HK-2 (cell line): ENCODE results near the gene ZFP2.

ENCODE experiments used
- DNase-seq: peaks from one replicate; pipeline ENCODE4 v3.0.0-alpha.2; 2018; ENCODE audit not compliant: unreplicated experiment

ZFP2 gene

GRCh38 chr5:178981381-178981780 is 85.7 kb downstream of the ZFP2 start:
- no peak for DNase-seq
